Measurements from ENCODE around the gene VGLL4. TPM values are rescaled to one million over a fixed set of nuclear protein-coding genes. Genes with fewer than 3 reads are reported as not detected.

Gene VGLL4
- total and polyA plus RNA-seq, 2 of the 4 experiments (the other 2 are of a cell fraction) = 26.2 to 35.4 TPM

DNA sequence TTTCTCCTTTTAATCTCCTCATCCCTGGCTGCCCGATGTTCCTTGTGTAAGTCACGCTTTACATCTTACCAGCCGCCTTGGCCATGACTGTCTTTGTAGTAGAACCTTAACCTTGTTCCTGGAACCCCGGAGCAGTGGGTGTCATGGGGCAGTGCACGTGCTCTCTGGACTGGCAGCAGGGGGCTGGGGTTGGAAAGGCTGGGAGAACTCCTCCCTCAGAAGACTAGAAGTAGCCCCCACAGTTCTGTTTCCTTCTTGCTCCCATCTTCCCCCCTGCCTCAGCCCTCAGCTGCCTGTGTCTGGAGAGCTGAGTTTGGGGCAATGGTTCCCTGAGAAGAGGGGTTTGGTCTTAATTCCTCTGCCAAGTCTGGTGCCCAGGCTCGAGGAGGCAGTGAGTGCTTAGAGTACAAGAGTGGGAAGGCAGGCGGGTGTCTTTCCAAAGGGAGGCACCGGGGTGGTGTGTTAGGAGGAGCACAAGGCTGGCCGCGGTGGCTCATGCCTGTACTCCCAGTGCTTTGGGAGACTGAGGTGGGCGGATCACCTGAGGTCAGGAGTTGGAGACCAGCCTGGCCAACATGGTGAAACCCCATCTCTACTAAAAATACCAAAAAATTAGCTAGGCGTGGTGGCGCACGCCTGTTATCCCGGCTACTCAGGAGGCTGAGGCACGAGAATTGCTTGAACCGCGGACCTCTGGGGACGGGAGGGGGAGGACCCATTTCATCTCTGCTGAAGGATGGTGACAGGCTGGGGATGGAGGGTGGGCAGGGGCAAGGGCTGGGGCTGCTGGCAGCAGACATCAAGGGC lies 100.4 kb downstream of the VGLL4 start:
- ChIA-PET POLR2A (ENCODE audit: unreplicated experiment) (no interaction called here), CTCF (no interaction called here)
- no peak for ATAC-seq (ENCODE audit: low read depth)
- H2BK15ac ChIP-seq (ENCODE audit: low read depth, low read length) = no peak overlapping the region
- peak overlapping the region; percentile 68; the same call in 1 of the 2 replicates for H2AK5ac ChIP-seq (ENCODE audit: low read depth, low read length)
- H2BK120ac ChIP-seq (ENCODE audit: low read depth, low read length) = no peak overlapping the region
- no peaks in the 10 kb centered on the region for H3K36me3 ChIP-seq (ENCODE audit: control insufficient read depth, insufficient read depth, low read length)
- no peak overlapping the region for H3K18ac ChIP-seq (ENCODE audit: low read depth, low read length)
- H3K79me1 ChIP-seq (ENCODE audit: low read depth in 1 of 2, low read length in 2 of 2) = peaks cover 3 to 20% of the 10 kb centered on the region in 2 experiments; a peak in 3 of 4 replicates
- 96% methylated on average over 5 of the region's 19 CpGs; no CpG with 5 or more reads in 1 of the 2 experiments for WGBS, 2 experiments (ENCODE audit: extremely low coverage in 2 of 2, insufficient read length in 1 of 2)
- no peak overlapping the region for H2BK20ac ChIP-seq (ENCODE audit: low read depth, low read length)
- intact Hi-C loops (cut with micrococcal nuclease) (no loop called here), dilution Hi-C loops (cut with HindIII; ENCODE audit: low sequenced_read_pairs, unreplicated experiment) (no loop called here), in situ Hi-C loops (cut with MboI; ENCODE audit: low sequenced_read_pairs) (no loop called here)
- H2AFZ ChIP-seq (replicated peaks; ENCODE audit: low read length, poor library complexity) = no peak overlapping the region
- H2BK5ac ChIP-seq (ENCODE audit: low read depth, low read length, poor library complexity, severe bottlenecking) = no peak overlapping the region
- no peak overlapping the region for H3K23ac ChIP-seq (ENCODE audit: low read depth, low read length)
- no peak overlapping the region for H3K27ac ChIP-seq (ENCODE audit: insufficient read depth, low read length)
- no peak overlapping the region for H4K91ac ChIP-seq (ENCODE audit: insufficient read depth, low read depth, low read length)
- no peak overlapping the region for H3K9ac ChIP-seq (ENCODE audit: low read depth, low read length)
- no TSS peak for BruUV-seq (replicated peaks)
- no peaks in the 10 kb centered on the region for H4K20me1 ChIP-seq (ENCODE audit: insufficient read depth, low read length)
- H3K4me1 ChIP-seq (ENCODE audit: control insufficient read depth, insufficient read depth, low read length) = peaks cover 6% of the 10 kb centered on the region; the same call in 1 of the 2 replicates
- H3K4me3 ChIP-seq (ENCODE audit: insufficient read depth, low read depth, low read length) = no peak overlapping the region
- H4K5ac ChIP-seq (ENCODE audit: low read depth, low read length) = no peak overlapping the region
- no peak overlapping the region for H4K8ac ChIP-seq (ENCODE audit: low read depth in 2 of 2, low read length in 2 of 2)
- H3K14ac ChIP-seq (replicated peaks; ENCODE audit: low read depth, low read length) = no peak overlapping the region
- H3K4me2 ChIP-seq (ENCODE audit: low read depth, low read length) = no peak overlapping the region
- H3K27me3 ChIP-seq (ENCODE audit: control insufficient read depth, insufficient read depth, low read length) = no peaks in the 10 kb centered on the region
- peaks cover 4% of the 10 kb centered on the region for H3K9me1 ChIP-seq (ENCODE audit: insufficient read depth, low read length)
- H3K56ac ChIP-seq (ENCODE audit: extremely low read depth, insufficient read depth, low read length) = no peak overlapping the region
- no peak for DNase-seq
- no peak overlapping the region for H3K4ac ChIP-seq (ENCODE audit: low read depth, low read length)
- no peak overlapping the region for H2AK9ac ChIP-seq (replicated peaks; ENCODE audit: low read depth, low read length, poor library complexity)
- H3K9me3 ChIP-seq (ENCODE audit: control insufficient read depth, insufficient read depth, low read length) = no peaks in the 10 kb centered on the region
- no peak for TF ChIP-seq USF2 (IDR thresholded peaks at IDR 0.05; ENCODE audit: low read depth, low read length)
- no peak for TF ChIP-seq RAD21 (IDR thresholded peaks at IDR 0.05; ENCODE audit: low read length)
- no peak for TF ChIP-seq SMC3 (IDR thresholded peaks at IDR 0.05; ENCODE audit: low read depth, low read length)
- no peak for TF ChIP-seq NFE2L2 (IDR thresholded peaks at IDR 0.05; ENCODE audit: low read depth, low read length)
- no peak for TF ChIP-seq MAFK (IDR thresholded peaks at IDR 0.05; ENCODE audit: low read depth, low read length)
- TF ChIP-seq ELK1 (IDR thresholded peaks at IDR 0.05; ENCODE audit: borderline replicate concordance, low read depth, low read length) = no peak
- no peak for TF ChIP-seq CHD1 (IDR thresholded peaks at IDR 0.05; ENCODE audit: low read depth, low read length)
- TF ChIP-seq FOS (IDR thresholded peaks at IDR 0.05; ENCODE audit: low read depth, low read length) = no peak
- no peak for TF ChIP-seq BHLHE40 (IDR thresholded peaks at IDR 0.05; ENCODE audit: low read depth, low read length)
- no peak for TF ChIP-seq MXI1 (IDR thresholded peaks at IDR 0.05; ENCODE audit: borderline replicate concordance, low read depth, low read length)
- TF ChIP-seq RFX5 (IDR thresholded peaks at IDR 0.05; ENCODE audit: low read depth, low read length) = no peak
- no peak for TF ChIP-seq MAZ (IDR thresholded peaks at IDR 0.05; ENCODE audit: borderline replicate concordance, low read depth, low read length)
- no peak for TF ChIP-seq RCOR1 (IDR thresholded peaks at IDR 0.05; ENCODE audit: insufficient replicate concordance, low read length)
- TF ChIP-seq, protein P1, sequence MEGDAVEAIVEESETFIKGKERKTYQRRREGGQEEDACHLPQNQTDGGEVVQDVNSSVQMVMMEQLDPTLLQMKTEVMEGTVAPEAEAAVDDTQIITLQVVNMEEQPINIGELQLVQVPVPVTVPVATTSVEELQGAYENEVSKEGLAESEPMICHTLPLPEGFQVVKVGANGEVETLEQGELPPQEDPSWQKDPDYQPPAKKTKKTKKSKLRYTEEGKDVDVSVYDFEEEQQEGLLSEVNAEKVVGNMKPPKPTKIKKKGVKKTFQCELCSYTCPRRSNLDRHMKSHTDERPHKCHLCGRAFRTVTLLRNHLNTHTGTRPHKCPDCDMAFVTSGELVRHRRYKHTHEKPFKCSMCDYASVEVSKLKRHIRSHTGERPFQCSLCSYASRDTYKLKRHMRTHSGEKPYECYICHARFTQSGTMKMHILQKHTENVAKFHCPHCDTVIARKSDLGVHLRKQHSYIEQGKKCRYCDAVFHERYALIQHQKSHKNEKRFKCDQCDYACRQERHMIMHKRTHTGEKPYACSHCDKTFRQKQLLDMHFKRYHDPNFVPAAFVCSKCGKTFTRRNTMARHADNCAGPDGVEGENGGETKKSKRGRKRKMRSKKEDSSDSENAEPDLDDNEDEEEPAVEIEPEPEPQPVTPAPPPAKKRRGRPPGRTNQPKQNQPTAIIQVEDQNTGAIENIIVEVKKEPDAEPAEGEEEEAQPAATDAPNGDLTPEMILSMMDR (conservative IDR thresholded peaks at IDR 0.05; ENCODE audit: low read depth, low read length) = no peak
- no peak for TF ChIP-seq POLR2A (IDR thresholded peaks at IDR 0.05; ENCODE audit: low read depth, low read length)

Data from IMR-90 (cell line).